Measurements from ENCODE around the gene SEC14L2.
A peak's percentile ranks its signal among the peaks of the same experiment; 100 is the strongest.

SEC14L2 gene

DNA sequence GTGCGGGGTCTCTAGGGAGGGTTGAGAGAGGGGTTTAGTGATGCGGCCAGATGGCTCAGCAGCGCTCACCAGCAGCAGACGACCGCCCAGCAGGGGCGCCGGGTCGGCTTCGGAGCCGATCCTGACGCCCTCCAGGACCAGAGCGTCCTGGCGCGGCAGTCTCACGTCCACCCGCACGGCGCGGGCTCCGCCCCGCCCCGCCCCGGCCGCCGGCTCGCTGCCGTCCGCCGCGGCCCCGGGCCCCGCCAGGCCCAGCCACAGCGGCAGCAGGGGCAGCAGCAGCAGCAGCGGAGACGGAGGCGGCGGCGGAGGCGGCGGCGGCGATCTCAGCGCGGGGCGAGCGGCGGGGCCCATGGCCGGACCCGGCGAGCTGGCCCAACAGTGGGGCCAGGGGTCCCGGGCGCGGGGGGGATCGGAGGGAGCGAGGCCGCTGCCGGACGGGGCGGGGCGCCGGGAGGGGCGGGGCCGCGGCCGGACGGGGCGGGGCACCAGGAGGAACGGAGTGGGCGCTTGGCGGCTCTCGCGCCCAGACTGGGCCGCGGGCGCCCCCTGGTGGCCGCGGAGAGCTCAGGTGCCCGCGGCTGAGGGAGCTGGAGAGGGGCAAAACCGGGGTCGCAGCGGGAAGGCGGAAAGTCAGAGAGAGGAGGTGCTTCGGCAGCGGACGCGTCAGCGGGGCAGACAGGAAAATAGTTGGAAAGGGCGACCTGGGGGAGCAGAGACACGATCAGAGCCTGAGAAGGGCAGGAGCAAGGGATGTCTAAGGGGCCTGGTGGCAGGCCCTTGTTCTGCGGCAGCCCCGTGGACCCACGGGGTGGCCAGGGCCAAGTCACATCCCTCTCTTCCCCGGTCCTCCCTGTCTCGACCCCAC is 9.6 kb upstream of the SEC14L2 start, which contains the start of gene RNF215:
TSS of gene RNF215 (minus strand) at position 452 of the 868 bp plus-strand sequence. CDS start at position 354, 98 bp downstream.
- FAIRE-seq (no peak), DNase-seq (ENCODE audit: insufficient read length, low spot score) (peak; percentile 66)
- TF ChIP-seq, protein P1, sequence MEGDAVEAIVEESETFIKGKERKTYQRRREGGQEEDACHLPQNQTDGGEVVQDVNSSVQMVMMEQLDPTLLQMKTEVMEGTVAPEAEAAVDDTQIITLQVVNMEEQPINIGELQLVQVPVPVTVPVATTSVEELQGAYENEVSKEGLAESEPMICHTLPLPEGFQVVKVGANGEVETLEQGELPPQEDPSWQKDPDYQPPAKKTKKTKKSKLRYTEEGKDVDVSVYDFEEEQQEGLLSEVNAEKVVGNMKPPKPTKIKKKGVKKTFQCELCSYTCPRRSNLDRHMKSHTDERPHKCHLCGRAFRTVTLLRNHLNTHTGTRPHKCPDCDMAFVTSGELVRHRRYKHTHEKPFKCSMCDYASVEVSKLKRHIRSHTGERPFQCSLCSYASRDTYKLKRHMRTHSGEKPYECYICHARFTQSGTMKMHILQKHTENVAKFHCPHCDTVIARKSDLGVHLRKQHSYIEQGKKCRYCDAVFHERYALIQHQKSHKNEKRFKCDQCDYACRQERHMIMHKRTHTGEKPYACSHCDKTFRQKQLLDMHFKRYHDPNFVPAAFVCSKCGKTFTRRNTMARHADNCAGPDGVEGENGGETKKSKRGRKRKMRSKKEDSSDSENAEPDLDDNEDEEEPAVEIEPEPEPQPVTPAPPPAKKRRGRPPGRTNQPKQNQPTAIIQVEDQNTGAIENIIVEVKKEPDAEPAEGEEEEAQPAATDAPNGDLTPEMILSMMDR (IDR thresholded peaks at IDR 0.05; ENCODE audit: insufficient read depth, missing control alignments), result peak; percentile 79

DNA sequence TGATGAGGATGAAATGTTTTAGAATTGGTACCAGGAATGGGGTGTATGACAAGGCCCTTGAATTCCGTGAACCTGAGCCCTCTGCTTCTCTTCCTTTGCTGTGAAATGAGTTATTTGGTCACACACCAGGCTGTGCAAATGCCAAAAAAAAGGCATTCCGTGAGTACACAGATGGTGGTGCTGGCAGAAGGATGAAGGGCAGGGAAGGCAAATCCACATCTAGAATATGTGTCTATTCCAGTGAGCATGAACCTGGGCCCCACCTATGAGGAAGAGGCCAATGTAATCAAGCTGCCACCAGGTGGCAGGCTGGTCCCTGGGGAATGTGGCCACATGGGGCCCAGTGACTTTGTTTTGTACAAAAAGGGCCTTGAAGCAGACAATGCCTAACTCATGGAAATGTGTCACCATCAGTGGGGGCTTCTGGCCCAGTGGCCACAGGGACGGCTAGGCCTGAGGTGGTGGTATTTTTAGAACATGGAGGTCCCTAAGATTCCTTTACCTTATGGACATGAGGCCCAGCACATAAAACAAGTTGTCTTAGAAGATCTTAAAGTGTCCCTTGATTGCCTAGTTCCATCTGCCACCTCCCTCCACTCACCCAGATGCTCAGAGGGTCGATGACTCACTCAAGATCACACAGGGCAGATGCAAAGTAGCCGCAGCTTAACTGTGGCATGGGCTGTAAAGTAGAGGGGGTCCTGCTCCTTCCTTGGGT is 5.7 kb upstream of the SEC14L2 start:
- FAIRE-seq (no peak), DNase-seq (ENCODE audit: insufficient read length, low spot score) (no peak)
- TF ChIP-seq, protein P1 (IDR thresholded peaks at IDR 0.05; ENCODE audit: insufficient read depth, missing control alignments), result peak; percentile 63

DNA sequence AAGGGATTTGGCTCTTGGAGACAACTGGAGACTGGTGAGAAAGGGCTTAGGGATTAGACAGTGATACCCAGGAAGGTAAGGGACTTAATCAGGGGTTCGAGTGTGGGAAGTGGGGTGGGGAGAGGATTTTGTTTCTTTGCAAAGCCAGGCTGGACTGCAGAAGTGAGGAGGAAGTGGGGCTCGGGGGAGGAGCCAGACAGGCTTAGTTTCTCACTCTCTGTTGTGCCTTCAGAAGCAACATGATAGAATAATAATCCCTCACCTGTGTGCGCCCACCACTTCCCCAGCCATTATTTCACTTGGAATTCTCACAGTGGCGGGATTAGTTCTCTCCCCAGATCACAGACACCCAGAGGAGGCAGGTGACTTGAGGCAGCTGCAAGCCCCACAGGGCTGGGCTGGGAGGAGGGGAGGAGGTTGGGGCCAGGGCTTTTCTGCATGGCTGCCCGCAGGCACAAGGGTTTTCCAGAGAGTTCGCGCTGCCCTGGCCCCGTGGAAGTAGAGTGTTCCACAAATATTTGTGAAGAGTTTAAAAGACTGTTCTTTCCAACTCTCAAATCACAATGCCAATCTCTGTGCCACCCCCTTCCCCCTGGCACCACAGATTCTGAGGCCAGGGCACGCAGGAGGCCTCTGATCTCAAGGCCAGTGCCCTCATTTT is 4.0 kb upstream of the SEC14L2 start:
- FAIRE-seq (no peak), DNase-seq (ENCODE audit: insufficient read length, low spot score) (peak; percentile 51)
- TF ChIP-seq, protein P1 (IDR thresholded peaks at IDR 0.05; ENCODE audit: insufficient read depth, missing control alignments), result no peak

DNA sequence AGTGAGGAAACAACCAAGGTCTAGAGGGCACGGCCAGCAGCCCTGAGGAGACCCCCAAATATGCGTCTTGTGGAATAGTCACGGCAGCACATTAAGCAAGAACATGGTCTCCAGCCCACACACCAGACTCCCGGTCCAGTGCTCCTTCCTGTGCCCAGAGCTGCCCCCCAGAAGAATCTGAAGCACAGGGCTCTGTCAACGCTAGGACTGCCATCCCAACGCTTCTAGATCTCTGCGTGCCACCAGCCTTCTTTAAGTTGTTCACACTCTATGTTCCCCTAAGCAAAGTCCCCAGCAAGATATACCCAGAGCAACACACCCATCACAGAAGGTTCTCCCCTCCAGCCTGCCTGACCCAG is 3.5 kb upstream of the SEC14L2 start:
- TF ChIP-seq, protein P1 (IDR thresholded peaks at IDR 0.05; ENCODE audit: insufficient read depth, missing control alignments), result no peak
- DNase-seq (ENCODE audit: insufficient read length, low spot score) (no peak), FAIRE-seq (no peak)

DNA sequence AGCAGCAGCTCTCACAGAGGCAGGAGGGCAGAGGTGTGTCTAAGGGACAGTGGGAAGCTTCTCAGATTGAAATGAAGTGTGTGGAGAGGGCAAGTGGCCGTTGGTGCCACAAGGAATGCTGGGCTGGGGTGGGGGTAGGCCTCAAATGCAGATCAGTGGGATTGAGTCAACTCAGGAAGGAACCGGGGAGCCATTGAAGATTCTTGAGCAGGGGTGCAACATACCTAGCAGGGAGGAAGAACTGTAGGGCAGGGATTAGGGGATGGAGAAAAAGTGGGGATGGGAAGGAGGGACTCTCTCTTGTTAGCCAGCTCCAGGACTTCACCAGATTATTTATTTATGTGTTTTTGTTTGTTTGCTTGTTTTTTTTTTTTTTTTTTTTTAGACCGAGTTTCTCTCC is 2.9 kb upstream of the SEC14L2 start:
- TF ChIP-seq, protein P1 (IDR thresholded peaks at IDR 0.05; ENCODE audit: insufficient read depth, missing control alignments), result no peak
- no peak for DNase-seq (ENCODE audit: insufficient read length, low spot score)
- no peak for FAIRE-seq

DNA sequence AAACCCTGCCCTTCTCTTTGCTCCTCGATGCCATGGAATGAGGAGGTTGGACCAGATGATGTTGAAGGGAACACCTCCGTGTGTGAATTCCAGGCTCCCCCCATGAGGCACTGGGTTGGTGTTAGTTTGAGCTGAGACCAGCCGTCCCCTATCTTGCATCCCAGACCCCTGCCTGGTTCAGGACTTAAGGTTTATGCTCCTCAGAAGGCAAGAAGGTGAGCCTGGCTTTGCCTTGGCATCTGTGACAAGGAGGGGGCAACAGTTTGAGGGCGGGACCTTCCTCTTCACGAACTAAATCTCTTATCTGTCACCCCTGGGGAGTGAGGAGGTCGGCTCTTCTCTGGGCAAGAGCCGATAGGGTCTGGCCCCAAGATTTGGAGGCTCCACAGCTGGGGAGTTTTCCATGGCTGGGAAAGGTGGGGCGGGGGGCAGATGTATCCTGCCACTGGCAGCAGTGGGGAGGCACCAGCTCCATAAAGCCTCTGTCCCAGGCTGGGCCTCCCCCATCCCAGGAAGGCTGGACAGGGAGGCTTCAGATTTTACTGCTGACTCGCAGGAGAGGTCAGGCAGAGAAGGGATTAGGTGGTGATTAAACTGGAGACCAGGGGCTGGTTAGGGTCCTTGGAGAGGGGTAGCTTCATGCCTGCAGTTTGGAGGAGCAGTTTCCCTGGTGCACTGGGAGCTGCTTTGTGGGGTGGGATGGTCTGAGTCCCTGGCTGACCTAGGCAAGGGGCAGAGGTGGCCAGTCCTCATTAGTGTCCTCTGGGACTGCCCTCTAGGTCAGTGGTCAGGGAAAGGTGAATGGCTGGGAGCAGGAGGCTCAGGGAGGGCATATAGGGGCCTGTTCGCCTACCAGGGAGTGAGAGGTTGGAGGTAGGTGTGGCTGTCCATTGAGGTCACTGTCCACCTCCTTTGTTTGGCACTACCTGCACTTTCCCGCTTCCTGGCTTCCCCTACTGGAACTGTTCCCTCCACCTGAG is 1.1 kb downstream of the SEC14L2 start:
- DNase-seq (ENCODE audit: insufficient read length, low spot score), result no peak
- TF ChIP-seq, protein P1 (IDR thresholded peaks at IDR 0.05; ENCODE audit: insufficient read depth, missing control alignments), result no peak
- FAIRE-seq, result no peak

Measured in D721Med (cell line).